Frontal cortex (tissue), 4 donors: ENCODE data around the gene NLRP6. TPM values are rescaled to one million over a fixed set of nuclear protein-coding genes. Genes with fewer than 3 reads are reported as not detected.
"Not testable (repeated sequence)": the region's sequence is repeated elsewhere in the genome, so short reads cannot be mapped to it uniquely, and the experiment has no call there.

Experiments used
- DNase-seq, 2 donors: peaks; one replicate each; pipeline ENCODE4 v3.0.0; 2012; ENCODE audit warnings: low spot score in 2 of 2
- FAIRE-seq: peaks from 2 replicates; lab custom pipeline; 2012; peaks lifted over from hg19 to GRCh38; lab: Jason Lieb, UNC
- total RNA-seq: library from RNA; depleted of rRNA; stranded (reverse); fragments of >200 nt; gene quantifications from one replicate; pipeline ENCODE4 v1.2.3, GENCODE V29; 2014
- donor health status: control.
- donor health status: control.
- donor health status: control.

NLRP6 gene
- total RNA-seq, 1 donor from 2014 or later, result not detected

GRCh38 chr11:304915-305843 lies 27.0 kb downstream of the NLRP6 start:
- FAIRE-seq, result no peak
- DNase-seq, result peak; percentile 78 to 85

- FAIRE-seq (no peak), DNase-seq (no peak)
Observed at GRCh38 chr11:305844-306211, 27.6 kb downstream of the NLRP6 start.

DNA sequence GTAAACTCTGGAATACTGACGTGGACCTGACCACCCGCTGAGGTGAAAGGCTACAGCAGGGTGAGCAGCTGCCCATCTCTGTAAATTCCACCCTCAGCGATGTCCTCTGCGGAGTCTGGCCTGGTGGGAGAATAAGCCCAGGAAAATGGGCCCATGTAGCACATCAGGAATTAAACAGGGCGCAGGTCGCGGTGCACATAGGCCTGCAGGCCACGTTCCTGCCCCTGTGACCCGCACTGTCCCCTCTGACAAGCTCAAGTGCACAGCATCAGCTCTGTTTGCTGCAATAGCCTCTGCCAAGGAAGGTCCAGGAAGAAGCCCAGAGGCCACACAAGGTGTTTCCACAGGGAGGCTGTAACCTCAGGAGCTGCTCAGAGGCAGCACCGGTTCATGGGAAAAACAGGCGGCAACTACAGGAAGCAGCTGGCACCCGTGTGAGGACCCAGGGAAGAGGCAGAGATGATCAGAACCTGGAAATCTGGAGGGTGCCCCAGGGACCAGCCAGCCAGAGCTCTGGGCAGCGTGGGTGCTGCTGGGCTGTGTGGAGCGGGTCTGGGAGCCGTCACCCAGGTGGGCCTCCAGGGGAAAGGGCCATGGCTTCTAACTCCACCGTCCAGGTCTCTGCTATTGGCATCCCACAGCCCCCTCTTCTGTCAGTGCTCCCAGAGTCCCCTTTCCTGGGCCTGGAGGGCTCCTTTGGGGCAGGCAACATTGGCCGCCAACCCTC lies 28.6 kb downstream of the NLRP6 start:
- DNase-seq, result no peak
- no peak for FAIRE-seq

DNA sequence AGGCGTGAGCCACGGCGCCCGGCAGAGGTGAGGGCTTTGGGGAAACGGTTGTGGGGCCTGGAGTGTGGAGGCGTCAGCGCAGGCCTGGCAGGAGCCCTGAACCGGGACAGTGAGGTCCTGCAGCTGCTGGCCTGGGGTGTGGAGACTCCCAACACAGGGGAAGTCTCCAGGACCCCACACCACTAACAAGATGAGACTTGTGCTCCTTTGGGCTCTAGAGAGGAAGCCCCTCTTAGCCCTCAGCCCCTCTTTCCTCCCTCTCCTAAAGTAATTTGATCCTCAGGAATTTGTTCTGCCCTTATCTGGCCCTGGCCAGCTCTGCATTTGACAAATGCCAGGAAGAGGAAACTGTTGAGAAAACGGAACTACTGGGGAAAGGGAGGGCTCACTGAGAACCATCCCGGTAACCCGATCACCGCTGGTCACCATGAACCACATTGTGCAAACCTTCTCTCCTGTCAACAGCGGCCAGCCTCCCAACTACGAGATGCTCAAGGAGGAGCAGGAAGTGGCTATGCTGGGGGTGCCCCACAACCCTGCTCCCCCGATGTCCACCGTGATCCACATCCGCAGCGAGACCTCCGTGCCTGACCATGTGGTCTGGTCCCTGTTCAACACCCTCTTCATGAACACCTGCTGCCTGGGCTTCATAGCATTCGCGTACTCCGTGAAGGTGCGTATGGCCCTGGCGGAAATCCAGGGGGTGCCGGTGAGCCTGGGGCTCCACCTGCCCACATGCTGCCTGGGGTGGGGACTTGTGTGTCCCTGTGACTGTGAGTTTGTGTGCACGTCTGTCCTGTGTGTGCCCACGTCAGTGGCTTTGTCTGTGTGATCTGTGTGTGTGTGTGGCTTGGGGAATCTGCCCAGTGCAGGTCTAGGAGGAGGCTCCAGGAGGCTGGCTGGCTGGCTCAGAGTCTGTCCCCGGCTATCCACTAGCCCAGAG lies 29.8 kb downstream of the NLRP6 start, which contains the start of gene IFITM2:
Gene IFITM2, plus strand, starts transcription at position 51 of the 943 bp plus-strand sequence. Its CDS starts 377 bp downstream, at position 428.
- not testable (repeated sequence) for FAIRE-seq, DNase-seq

DNA sequence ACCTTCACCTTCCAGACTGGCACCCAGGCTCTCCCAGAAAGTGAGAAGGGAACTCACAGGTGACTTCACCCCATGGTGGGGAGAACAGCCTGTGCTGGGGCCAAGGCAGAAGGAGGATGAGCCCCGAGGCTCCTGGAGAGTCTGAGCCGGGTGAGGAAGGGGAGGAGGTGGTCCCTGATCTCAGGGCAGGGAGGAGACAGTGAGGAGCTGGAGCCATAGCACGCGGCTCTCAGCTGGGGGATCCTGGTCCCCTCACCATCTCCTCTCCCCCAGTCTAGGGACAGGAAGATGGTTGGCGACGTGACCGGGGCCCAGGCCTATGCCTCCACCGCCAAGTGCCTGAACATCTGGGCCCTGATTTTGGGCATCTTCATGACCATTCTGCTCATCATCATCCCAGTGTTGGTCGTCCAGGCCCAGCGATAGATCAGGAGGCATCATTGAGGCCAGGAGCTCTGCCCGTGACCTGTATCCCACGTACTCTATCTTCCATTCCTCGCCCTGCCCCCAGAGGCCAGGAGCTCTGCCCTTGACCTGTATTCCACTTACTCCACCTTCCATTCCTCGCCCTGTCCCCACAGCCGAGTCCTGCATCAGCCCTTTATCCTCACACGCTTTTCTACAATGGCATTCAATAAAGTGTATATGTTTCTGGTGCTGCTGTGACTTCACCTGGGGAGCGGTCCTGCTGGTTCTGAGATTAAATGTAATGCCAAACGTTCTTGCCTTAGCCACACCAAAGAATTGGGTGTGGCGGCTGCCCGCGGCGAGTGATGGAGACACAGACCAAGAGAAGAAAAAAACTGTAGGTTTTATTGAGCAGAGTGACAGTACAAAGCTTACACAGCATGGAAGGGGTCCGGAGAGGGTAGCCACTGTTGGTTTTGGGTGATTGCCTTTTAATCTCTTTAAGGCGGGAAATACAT lies 30.8 kb downstream of the NLRP6 start:
- not testable (repeated sequence) for FAIRE-seq, DNase-seq

DNA sequence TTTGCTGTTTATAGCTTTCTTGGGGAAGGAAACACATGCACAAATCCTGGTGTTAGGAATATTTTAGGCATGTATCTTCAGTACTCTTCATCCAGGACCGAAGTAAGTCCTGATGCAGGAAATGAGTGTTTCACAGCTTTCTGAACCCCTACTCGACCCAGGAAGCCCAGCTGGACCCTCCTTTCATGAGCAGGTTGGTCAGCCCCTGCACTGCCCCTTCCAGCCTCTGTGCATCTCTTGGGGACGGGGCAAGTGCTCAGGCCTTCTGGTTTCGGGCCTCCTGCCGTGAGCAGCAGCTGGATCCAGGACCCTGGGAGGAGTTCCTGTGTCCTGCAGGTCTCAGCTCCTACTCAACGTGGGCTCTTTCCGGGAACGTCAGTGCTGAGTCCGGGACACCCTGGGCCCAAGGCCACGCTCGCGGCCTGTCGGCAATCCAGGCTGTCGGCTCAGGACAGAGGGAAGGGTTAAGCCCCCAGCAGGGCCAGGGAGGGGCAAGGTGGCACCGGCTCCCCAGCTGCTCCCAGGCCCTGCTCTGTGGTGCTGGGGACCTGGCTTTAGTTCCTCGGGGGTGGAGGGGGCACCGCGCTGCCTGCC lies 31.9 kb downstream of the NLRP6 start:
- not testable (repeated sequence) for DNase-seq, FAIRE-seq

DNA sequence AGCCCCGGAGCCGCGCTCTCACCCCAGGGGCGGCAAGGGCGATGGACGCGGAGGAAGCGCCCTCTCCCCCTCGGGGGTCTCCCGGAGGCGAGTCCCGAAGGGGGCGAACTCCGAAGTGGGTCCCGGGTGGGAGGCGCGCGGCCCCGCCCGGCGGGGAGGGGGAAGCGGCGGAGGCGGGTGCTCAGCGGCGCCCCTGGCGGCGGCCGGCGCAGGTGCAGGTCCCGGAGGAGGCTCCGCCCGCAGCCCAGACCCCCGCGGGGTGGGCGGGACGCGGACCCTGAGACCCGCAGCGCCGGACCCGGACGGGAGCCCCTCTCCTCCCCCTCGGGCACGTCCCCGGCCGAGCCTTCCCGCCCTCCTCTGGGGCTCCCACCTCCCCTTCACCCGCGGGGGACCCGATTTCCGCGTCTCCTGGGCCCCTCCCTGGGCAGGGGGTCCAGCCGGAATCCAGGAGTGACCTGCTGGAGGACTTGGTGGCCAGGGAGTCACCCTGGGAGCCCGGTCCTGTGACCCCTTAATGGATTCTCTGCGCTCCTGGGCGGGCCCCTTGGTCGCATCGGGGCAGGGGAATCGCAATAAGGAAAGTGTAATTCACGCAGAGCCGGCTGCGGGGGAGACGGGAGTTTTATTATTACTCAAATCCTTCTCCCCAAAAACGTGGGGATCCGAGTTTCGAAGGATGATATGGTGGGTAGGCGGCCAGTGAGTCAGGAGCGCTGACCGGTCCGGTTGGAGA lies 33.0 kb downstream of the NLRP6 start:
- FAIRE-seq, DNase-seq: not testable (repeated sequence)

- no peak for FAIRE-seq
Observed at GRCh38 chr11:312092-312816, 34.0 kb downstream of the NLRP6 start.

GRCh38 chr11:313304-313786 lies 35.1 kb downstream of the NLRP6 start:
- no peak for FAIRE-seq
- no peak for DNase-seq

More at GRCh38 chr11:312092-312816, 34.0 kb downstream of the NLRP6 start:
- DNase-seq, result no peak

DNA sequence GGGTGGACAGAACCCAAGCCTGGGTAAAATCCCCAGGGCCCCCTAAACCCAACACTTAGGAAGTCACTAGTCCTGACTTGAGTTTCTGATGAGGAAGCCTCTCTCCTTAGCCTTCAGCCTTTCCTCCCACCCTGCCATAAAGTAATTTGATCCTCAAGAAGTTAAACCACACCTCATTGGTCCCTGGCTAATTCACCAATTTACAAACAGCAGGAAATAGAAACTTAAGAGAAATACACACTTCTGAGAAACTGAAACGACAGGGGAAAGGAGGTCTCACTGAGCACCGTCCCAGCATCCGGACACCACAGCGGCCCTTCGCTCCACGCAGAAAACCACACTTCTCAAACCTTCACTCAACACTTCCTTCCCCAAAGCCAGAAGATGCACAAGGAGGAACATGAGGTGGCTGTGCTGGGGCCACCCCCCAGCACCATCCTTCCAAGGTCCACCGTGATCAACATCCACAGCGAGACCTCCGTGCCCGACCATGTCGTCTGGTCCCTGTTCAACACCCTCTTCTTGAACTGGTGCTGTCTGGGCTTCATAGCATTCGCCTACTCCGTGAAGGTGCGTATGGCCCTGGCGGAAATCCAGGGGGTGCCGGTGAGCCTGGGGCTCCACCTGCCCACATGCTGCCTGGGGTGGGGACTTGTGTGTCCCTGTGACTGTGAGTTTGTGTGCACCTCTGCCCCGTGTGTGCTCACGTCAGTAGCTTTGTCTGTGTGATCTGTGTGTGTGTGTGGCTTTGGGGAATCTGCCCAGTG lies 35.8 kb downstream of the NLRP6 start, which contains the start of gene IFITM1:
Gene IFITM1, plus strand, starts transcription at position 254 of the 767 bp plus-strand sequence. Its CDS starts 131 bp downstream, at position 385.
- no peak for DNase-seq
- FAIRE-seq, result no peak

- not testable (repeated sequence) for DNase-seq, FAIRE-seq
Observed at GRCh38 chr11:314554-314875, 36.3 kb downstream of the NLRP6 start.

GRCh38 chr11:315051-315481 lies 36.9 kb downstream of the NLRP6 start:
- FAIRE-seq (no peak), DNase-seq (no peak)

- no peak for DNase-seq
Observed at GRCh38 chr11:315516-315994, 37.3 kb downstream of the NLRP6 start.

GRCh38 chr11:316031-316701 lies 38.0 kb downstream of the NLRP6 start:
- DNase-seq, result no peak
- no peak for FAIRE-seq

More at GRCh38 chr11:315516-315994, 37.3 kb downstream of the NLRP6 start:
- FAIRE-seq, result no peak

- FAIRE-seq (no peak), DNase-seq (no peak)
Observed at GRCh38 chr11:316891-317301, 38.7 kb downstream of the NLRP6 start.
